CD4-positive, alpha-beta T cell (primary cell): ENCODE measurements around the gene EXD3. TPM values are rescaled to one million over a fixed set of nuclear protein-coding genes. Genes with fewer than 3 reads are reported as not detected.

ENCODE experiments used
- ATAC-seq: fragments of 200-7000 bp; cut with Tn5 transposase; one replicate; pipeline ENCODE4 v1.10.0; 2022; ENCODE audit warnings: mild to moderate bottlenecking; ENCODE audit not compliant: poor library complexity
- CTCF ChIA-PET: fragments of 350-600 bp; sonication (Branson Sonifier 250); formaldehyde crosslinking; loops from one replicate; lab custom pipeline; 2021; ENCODE audit warnings: antibody characterized with exemption, inconsistent platforms; lab: Charles Lee
- POLR2A ChIA-PET: fragments of 350-600 bp; sonication (Branson Sonifier 250); formaldehyde crosslinking; loops from one replicate; lab custom pipeline; 2021; ENCODE audit warnings: antibody characterized with exemption, inconsistent platforms; lab: Charles Lee
- DNase-seq, 14 experiments: peaks; one replicate each; pipeline ENCODE4 v3.0.0-alpha.2; 2013 to 2020; ENCODE audit warnings: mixed read lengths in 2 of 14
- H3K27ac ChIP-seq, 2 donors: one replicate each; pipeline versions ENCODE4 v1.5.1 to v1.7.0; 2013; ENCODE audit warnings: low read length in 2 of 2, low read depth in 1 of 2, mild to moderate bottlenecking in 1 of 2
- H3K27me3 ChIP-seq, 2 experiments: 1 replicate in 1 of 2; 2 replicates in 1 of 2; pipeline versions ENCODE4 v1.6.1 to v1.7.0; 2013; ENCODE audit warnings: low read length in 2 of 2, control low read depth in 1 of 2, mild to moderate bottlenecking in 1 of 2, moderate library complexity in 1 of 2; ENCODE audit not compliant: insufficient read depth in 2 of 2, control insufficient read depth in 1 of 2
- H3K36me3 ChIP-seq: one replicate; pipeline ENCODE4 v1.6.1; 2013; ENCODE audit warnings: low read length, control low read depth; ENCODE audit not compliant: insufficient read depth
- H3K4me1 ChIP-seq: one replicate; pipeline ENCODE4 v1.6.1; 2013; ENCODE audit warnings: low read length, control low read depth; ENCODE audit not compliant: insufficient read depth
- H3K4me3 ChIP-seq: one replicate; pipeline ENCODE4 v1.5.1; 2013; ENCODE audit warnings: mild to moderate bottlenecking, low read length, moderate library complexity
- H3K9me3 ChIP-seq, 2 experiments: 1 replicate in 1 of 2; 2 replicates in 1 of 2; pipeline versions ENCODE4 v1.6.1 to v1.7.0; 2013; ENCODE audit warnings: low read length in 2 of 2, mild to moderate bottlenecking in 2 of 2, control low read depth in 1 of 2, moderate library complexity in 1 of 2; ENCODE audit not compliant: control insufficient read depth in 1 of 2, insufficient read depth in 1 of 2
- H3K27ac Mint-ChIP-seq: one replicate; pipeline ENCODE4 v1.8.0; 2020; ENCODE audit warnings: mixed read lengths
- H3K27me3 Mint-ChIP-seq: one replicate; pipeline ENCODE4 v1.8.0; 2021; ENCODE audit warnings: mixed read lengths
- H3K36me3 Mint-ChIP-seq: one replicate; pipeline ENCODE4 v1.8.0; 2021; ENCODE audit warnings: low read depth, mixed read lengths
- H3K4me1 Mint-ChIP-seq: one replicate; pipeline ENCODE4 v1.8.0; 2021; ENCODE audit warnings: low read depth, mixed read lengths
- H3K4me3 Mint-ChIP-seq: one replicate; pipeline ENCODE4 v1.8.0; 2020; ENCODE audit warnings: mild to moderate bottlenecking, mixed read lengths
- H3K9me3 Mint-ChIP-seq: one replicate; pipeline ENCODE4 v1.8.0; 2020; ENCODE audit warnings: mixed read lengths
- intact Hi-C, 2 experiments: fragments of 100-400 bp; cut with DNase I in 1 of 2; cut with micrococcal nuclease in 1 of 2; formaldehyde crosslinking; loops; one replicate each; pipeline versions ENCODE4 v1.15.1 to v1.9.0; 2023 to 2025; cut with DNase I, micrococcal nuclease
- total RNA-seq, 174 experiments: library from RNA in 2 of 174; stranded (reverse) in 2 of 174; gene quantifications; one replicate each; pipeline ENCODE4 v1.2.3 and lab custom pipeline; 2021 to 2026
- TF ChIP-seq, protein P1 (sequence below): fragments of 200-600 bp; IDR thresholded peaks from one replicate; pipeline ENCODE4 v1.8.0; 2022; ENCODE audit warnings: antibody characterized with exemption, mild to moderate bottlenecking

EXD3 gene
- total RNA-seq, 2 experiments from 2014 or later, result 14.9 to 16.9 TPM

DNA sequence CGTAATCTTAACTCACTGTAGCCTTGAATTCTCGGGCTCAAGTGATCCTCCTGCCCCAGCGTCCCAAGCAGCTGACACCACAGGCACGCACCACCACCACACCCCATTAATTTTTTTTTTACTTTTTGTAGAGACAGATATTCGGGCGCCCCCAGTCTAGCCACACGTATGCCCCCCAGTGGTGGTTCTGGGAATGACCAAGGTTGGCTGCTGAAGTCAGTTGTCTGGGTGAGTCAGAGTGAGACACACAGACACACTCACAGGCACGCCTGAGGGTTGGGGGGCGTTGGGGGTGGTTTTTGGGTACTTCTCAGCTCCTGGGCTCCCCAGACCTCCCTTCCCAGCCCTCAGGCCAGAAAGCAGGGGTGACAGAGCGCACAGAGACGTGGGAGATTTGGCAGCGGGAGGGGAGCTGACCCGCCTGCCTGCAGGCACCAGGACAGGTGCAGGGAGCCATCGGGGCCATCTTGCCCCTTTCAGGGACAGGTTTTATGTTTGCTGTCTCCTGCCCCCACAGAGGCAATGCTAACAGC lies 22.4 kb upstream of the EXD3 start:
- CTCF ChIA-PET, result interaction anchor here (0.7 to 2.0 kb wide), 4 partner anchors 14 to 31 kb away, joined by 3 to 12 read pairs (median 4); partner anchors contain the start of genes EXD3, NOXA1 and NSMF
- Histone ChIP-seq H3K27ac (no peak overlapping the region), H3K9me3 (peaks cover 0 to 4% of the 10 kb centered on the region in 2 experiments), H3K4me3 (no peak overlapping the region), H3K36me3 (no peaks in the 10 kb centered on the region), H3K27me3 (peaks cover 0 to 2% of the 10 kb centered on the region in 2 experiments), H3K4me1 (peaks cover 35% of the 10 kb centered on the region)
- Mint-ChIP-seq H3K9me3 (no peaks in the 10 kb centered on the region), H3K27me3 (peaks cover 17% of the 10 kb centered on the region), H3K27ac (peak overlapping the region; percentile 19), H3K4me1 (peaks cover 31% of the 10 kb centered on the region), H3K36me3 (no peaks in the 10 kb centered on the region), H3K4me3 (peak overlapping the region; percentile 49)
- POLR2A ChIA-PET, result interaction anchor here (1.4 to 1.5 kb wide), 2 partner anchors 14 to 22 kb away, joined by 5 read pairs; partner anchors contain the start of genes EXD3, NOXA1 and NSMF
- DNase-seq, result peak; percentile 75 to 91 (median 84)
- TF ChIP-seq, protein P1, sequence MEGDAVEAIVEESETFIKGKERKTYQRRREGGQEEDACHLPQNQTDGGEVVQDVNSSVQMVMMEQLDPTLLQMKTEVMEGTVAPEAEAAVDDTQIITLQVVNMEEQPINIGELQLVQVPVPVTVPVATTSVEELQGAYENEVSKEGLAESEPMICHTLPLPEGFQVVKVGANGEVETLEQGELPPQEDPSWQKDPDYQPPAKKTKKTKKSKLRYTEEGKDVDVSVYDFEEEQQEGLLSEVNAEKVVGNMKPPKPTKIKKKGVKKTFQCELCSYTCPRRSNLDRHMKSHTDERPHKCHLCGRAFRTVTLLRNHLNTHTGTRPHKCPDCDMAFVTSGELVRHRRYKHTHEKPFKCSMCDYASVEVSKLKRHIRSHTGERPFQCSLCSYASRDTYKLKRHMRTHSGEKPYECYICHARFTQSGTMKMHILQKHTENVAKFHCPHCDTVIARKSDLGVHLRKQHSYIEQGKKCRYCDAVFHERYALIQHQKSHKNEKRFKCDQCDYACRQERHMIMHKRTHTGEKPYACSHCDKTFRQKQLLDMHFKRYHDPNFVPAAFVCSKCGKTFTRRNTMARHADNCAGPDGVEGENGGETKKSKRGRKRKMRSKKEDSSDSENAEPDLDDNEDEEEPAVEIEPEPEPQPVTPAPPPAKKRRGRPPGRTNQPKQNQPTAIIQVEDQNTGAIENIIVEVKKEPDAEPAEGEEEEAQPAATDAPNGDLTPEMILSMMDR, result peak; percentile 79
- peak; percentile 74 for ATAC-seq
- intact Hi-C loops, result loop anchor here in 1 of 2 experiments (1.0 to 5.0 kb wide), 2 partner anchors 22 to 148 kb away; partner anchors contain the start of genes EXD3 and NOXA1

DNA sequence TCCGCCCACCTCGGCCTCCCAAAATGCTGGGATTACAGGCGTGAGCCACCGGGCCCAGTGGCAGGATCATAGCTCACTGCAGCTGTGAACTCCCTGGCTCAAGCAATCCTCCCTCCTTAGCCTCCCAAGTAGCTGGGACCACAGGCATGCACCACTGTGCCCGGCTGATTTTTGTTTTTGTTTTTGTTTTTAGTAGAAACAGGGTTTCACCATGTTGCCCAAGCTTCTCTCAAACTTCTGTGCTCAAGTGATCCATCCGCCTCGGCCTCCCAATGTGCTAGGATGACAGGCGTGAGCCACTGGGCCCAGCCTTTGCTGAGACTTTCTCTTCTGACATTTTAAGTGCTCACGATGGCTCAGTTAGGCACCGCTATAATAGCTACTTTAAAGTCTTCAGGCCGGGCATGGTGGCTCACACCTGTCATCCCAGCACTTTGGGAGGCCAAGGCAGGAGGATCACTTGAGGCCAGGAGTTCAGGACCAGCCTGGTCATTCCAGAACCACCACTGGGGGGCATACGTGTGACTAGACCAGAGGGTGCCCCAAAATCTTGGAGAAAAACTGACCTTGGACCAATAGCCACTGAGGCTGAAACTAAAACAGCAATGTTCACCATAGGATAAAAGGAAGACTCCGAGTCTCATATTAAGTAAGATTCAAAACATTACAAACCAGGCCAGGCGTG lies 21.3 kb upstream of the EXD3 start:
- H3K27ac Mint-ChIP-seq, result no peak overlapping the region
- peaks cover 22% of the 10 kb centered on the region for H3K27me3 Mint-ChIP-seq
- Histone ChIP-seq H3K4me3 (no peak overlapping the region), H3K27ac (no peak overlapping the region), H3K36me3 (no peaks in the 10 kb centered on the region), H3K27me3 (peaks cover 0 to 2% of the 10 kb centered on the region in 2 experiments), H3K4me1 (peaks cover 24% of the 10 kb centered on the region), H3K9me3 (no peaks in the 10 kb centered on the region)
- TF ChIP-seq, protein P1, result no peak
- no peaks in the 10 kb centered on the region for H3K9me3 Mint-ChIP-seq
- ATAC-seq (no peak), DNase-seq (peak in 1 of 14 experiments; percentile 1)
- CTCF ChIA-PET, result interaction anchor here (0.8 to 2.0 kb wide), 2 partner anchors 15 to 208 kb away, joined by 3 to 4 read pairs; partner anchors contain the start of gene NSMF
- H3K36me3 Mint-ChIP-seq, result no peaks in the 10 kb centered on the region
- intact Hi-C loops, result no loop called here
- POLR2A ChIA-PET, result interaction anchor here (0.9 to 1.5 kb wide), 2 partner anchors 21 to 57 kb away, joined by 3 to 5 read pairs; partner anchors contain the start of genes EXD3 and NOXA1
- peaks cover 24% of the 10 kb centered on the region for H3K4me1 Mint-ChIP-seq
- no peak overlapping the region for H3K4me3 Mint-ChIP-seq

DNA sequence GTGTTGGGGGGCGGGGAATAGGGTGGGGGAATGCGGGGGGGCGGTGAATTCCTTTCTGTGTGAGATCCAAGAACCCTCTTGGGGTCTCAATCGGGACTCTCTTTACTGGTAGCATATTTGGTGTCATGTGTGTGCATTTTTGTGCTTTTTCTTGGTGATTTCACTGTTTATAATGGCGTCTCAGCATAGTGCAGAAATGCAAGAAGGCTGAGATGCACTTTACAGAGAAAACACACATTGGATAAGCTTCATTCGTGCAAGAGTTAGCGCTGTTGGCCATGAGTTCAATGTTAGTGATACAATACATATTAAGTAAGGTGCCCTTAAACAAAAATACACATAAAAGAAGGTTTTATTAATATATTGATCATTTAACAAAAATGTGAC lies 19.0 kb upstream of the EXD3 start:
- DNase-seq (no peak), ATAC-seq (no peak)
- no peaks in the 10 kb centered on the region for H3K9me3 Mint-ChIP-seq
- H3K36me3 ChIP-seq, result no peaks in the 10 kb centered on the region
- ChIA-PET POLR2A (no interaction called here), CTCF (interaction anchor here (1.3 to 1.4 kb wide), 2 partner anchors 19 to 20 kb away, joined by 3 read pairs; partner anchors contain the start of gene EXD3)
- no peak overlapping the region for H3K27ac ChIP-seq
- no peaks in the 10 kb centered on the region for H3K36me3 Mint-ChIP-seq
- H3K4me3 Mint-ChIP-seq, result peak overlapping the region; percentile 36
- peaks cover 22% of the 10 kb centered on the region for H3K27me3 Mint-ChIP-seq
- H3K4me1 Mint-ChIP-seq, result peaks cover 17% of the 10 kb centered on the region
- no peak overlapping the region for H3K27ac Mint-ChIP-seq
- TF ChIP-seq, protein P1, result no peak
- peaks cover 22% of the 10 kb centered on the region for H3K4me1 ChIP-seq
- H3K4me3 ChIP-seq, result no peak overlapping the region
- H3K9me3 ChIP-seq, result no peaks in the 10 kb centered on the region
- intact Hi-C loops, result no loop called here
- H3K27me3 ChIP-seq, result peaks cover 0 to 2% of the 10 kb centered on the region in 2 experiments
